ENCODE results near the gene GRID1. TPM values are rescaled to one million over a fixed set of nuclear protein-coding genes. Genes with fewer than 3 reads are reported as not detected.

GRID1 gene
- total RNA-seq, 1 experiment from 2014 or later, result 5.6 TPM

DNA sequence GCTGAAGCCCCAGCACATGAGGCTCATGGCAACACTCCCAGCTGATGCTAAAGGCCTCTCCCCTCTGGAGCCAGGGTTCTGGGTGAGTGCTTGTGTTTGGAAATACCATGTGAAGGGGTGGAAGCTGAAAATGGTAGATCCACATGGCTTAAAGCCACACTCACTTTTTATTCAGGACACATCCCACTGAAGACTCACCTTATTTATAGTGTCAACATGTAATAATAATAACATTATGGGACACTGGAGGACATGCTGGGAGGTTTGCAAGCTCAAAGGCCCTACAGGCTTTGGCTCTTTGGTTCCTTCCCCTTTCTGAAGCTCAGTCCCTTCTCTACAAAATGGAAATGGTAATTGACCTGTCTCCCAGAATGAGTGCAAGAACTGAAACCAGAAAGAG lies 318.0 kb downstream of the GRID1 start:
- Histone ChIP-seq H3K79me2 (ENCODE audit: insufficient read depth, low read length) (no peaks in the 10 kb centered on the region), H2AFZ (ENCODE audit: low read depth, low read length, poor library complexity, severe bottlenecking) (no peak overlapping the region), H3K4me2 (ENCODE audit: low read length) (no peak overlapping the region), H3K36me3 (ENCODE audit: control insufficient read depth in 1 of 2, insufficient read depth in 2 of 2, low read length in 2 of 2) (no peaks in the 10 kb centered on the region), H3K27me3 (ENCODE audit: insufficient read depth, low read length) (no peaks in the 10 kb centered on the region), H3K27ac (ENCODE audit: low read depth, low read length) (no peak overlapping the region), H3K4me1 (ENCODE audit: control insufficient read depth in 1 of 2, insufficient read depth in 2 of 2, low read length in 2 of 2) (peaks cover 10 to 35% of the 10 kb centered on the region in 2 experiments), H3K4me3 (replicated peaks in 1 of 2; ENCODE audit: low read depth in 1 of 2, low read length in 2 of 2) (no peak overlapping the region), H3K9me3 (ENCODE audit: control insufficient read depth in 1 of 2, insufficient read depth in 1 of 2, low read depth in 1 of 2, low read length in 2 of 2) (no peaks in the 10 kb centered on the region), H3K9ac (ENCODE audit: low read length) (no peak overlapping the region), H4K20me1 (ENCODE audit: insufficient read depth) (no peaks in the 10 kb centered on the region; the same call in 1 of the 2 replicates), H3K9me2 (ENCODE audit: insufficient read depth) (no peaks in the 10 kb centered on the region)
- DNase-seq (ENCODE audit: low read depth, low spot score), result no peak
- ChIA-PET CTCF (no interaction called here), RAD21 (ENCODE audit: low non-redundant PET in 1 of 2, low total read pairs in 2 of 2, uncharacterized antibody in 2 of 2, unreplicated experiment in 2 of 2) (no interaction called here), POLR2A (no interaction called here)
- intact Hi-C loops (cut with micrococcal nuclease), result no loop called here
- no peak for TF ChIP-seq EGR1 (IDR thresholded peaks at IDR 0.05; ENCODE audit: low read depth)
- ATAC-seq, result no peak
- no TSS peak for BruUV-seq (replicated peaks)

GRCh38 chr10:86047588-86047987 lies 319.0 kb downstream of the GRID1 start:
- TF ChIP-seq ZFX (IDR thresholded peaks at IDR 0.05) (no peak), JUND (IDR thresholded peaks at IDR 0.05) (no peak), FOSL1 (IDR thresholded peaks at IDR 0.05; ENCODE audit: low read depth) (no peak), SIN3A (IDR thresholded peaks at IDR 0.05; ENCODE audit: low read depth) (no peak), CEBPB (IDR thresholded peaks at IDR 0.05; ENCODE audit: low read depth) (no peak), ELF1 (IDR thresholded peaks at IDR 0.05; ENCODE audit: borderline replicate concordance, low read depth) (no peak)
- H3K4me3 ChIP-seq (replicated peaks in 1 of 2; ENCODE audit: low read depth in 1 of 2, low read length in 2 of 2), result no peak overlapping the region
- H2AFZ ChIP-seq (ENCODE audit: low read depth, low read length, poor library complexity, severe bottlenecking), result no peak overlapping the region
- intact Hi-C loops (cut with micrococcal nuclease), result no loop called here
- no peaks in the 10 kb centered on the region for H3K9me3 ChIP-seq (ENCODE audit: control insufficient read depth in 1 of 2, insufficient read depth in 1 of 2, low read depth in 1 of 2, low read length in 2 of 2)
- H4K20me1 ChIP-seq (ENCODE audit: insufficient read depth), result no peaks in the 10 kb centered on the region; the same call in 1 of the 2 replicates
- no peak overlapping the region for H3K9ac ChIP-seq (ENCODE audit: low read length)
- no peaks in the 10 kb centered on the region for H3K79me2 ChIP-seq (ENCODE audit: insufficient read depth, low read length)
- POLR2A ChIA-PET, result no interaction called here
- H3K27ac ChIP-seq (ENCODE audit: low read depth, low read length), result peak overlapping the region; percentile 19; the same call in 1 of the 2 replicates
- no peaks in the 10 kb centered on the region for H3K36me3 ChIP-seq (ENCODE audit: control insufficient read depth in 1 of 2, insufficient read depth in 2 of 2, low read length in 2 of 2)
- no peak for ATAC-seq
- RAD21 ChIA-PET (ENCODE audit: low non-redundant PET in 1 of 2, low total read pairs in 2 of 2, uncharacterized antibody in 2 of 2, unreplicated experiment in 2 of 2), result no interaction called here
- H3K9me2 ChIP-seq (ENCODE audit: insufficient read depth), result no peaks in the 10 kb centered on the region
- peak overlapping the region; percentile 61 for H3K4me2 ChIP-seq (ENCODE audit: low read length)
- no TSS peak for BruUV-seq (replicated peaks)
- no peaks in the 10 kb centered on the region for H3K27me3 ChIP-seq (ENCODE audit: insufficient read depth, low read length)
- CTCF ChIA-PET, result no interaction called here
- DNase-seq (ENCODE audit: low read depth, low spot score), result no peak
- H3K4me1 ChIP-seq (ENCODE audit: control insufficient read depth in 1 of 2, insufficient read depth in 2 of 2, low read length in 2 of 2), result peaks cover 10 to 35% of the 10 kb centered on the region in 2 experiments

All from HCT116 (cell line).